Naive thymus-derived CD8-positive, alpha-beta T cell (primary cell): Measurements from ENCODE around the gene NEK7. TPM values are rescaled to one million over a fixed set of nuclear protein-coding genes. Genes with fewer than 3 reads are reported as not detected.
A peak's percentile ranks its signal among the peaks of the same experiment; 100 is the strongest.

Experiments
- ATAC-seq, 2 donors: fragments of 150-1000 bp; cut with Tn5 transposase in 1 of 2; sonication (Bioruptor Pico), chemical (Tn5 transposase) in 1 of 2; 1 replicate in 1 of 2; 2 replicates in 1 of 2; pipeline ENCODE4 v1.10.0; 2021; ENCODE audit warnings: mild to moderate bottlenecking in 2 of 2, moderate library complexity in 2 of 2
- POLR2A ChIA-PET: fragments of 350-600 bp; sonication (Branson Sonifier 250); formaldehyde crosslinking; loops from one replicate; lab custom pipeline; 2021; ENCODE audit warnings: antibody characterized with exemption; lab: Charles Lee
- DNase-seq, 10 donors: peaks; one replicate each; pipeline versions ENCODE4 v3.0.0 to v3.0.0-alpha.2; 2020 to 2022
- H3K27ac Mint-ChIP-seq, 10 donors: one replicate each; pipeline ENCODE4 v1.8.0; 2020 to 2022; ENCODE audit warnings: mild to moderate bottlenecking in 10 of 10, mixed read lengths in 10 of 10, moderate library complexity in 4 of 10, inconsistent platforms in 1 of 10
- H3K27me3 Mint-ChIP-seq, 5 donors: one replicate each; pipeline ENCODE4 v1.8.0; 2021 to 2022; ENCODE audit warnings: mixed read lengths in 5 of 5
- H3K36me3 Mint-ChIP-seq, 3 donors: one replicate each; pipeline ENCODE4 v1.8.0; 2020 to 2022; ENCODE audit warnings: mixed read lengths in 3 of 3, mild to moderate bottlenecking in 2 of 3, inconsistent platforms in 1 of 3
- H3K4me1 Mint-ChIP-seq, 4 donors: one replicate each; pipeline ENCODE4 v1.8.0; 2021 to 2022; ENCODE audit warnings: mixed read lengths in 4 of 4
- H3K4me3 Mint-ChIP-seq, 10 donors: one replicate each; pipeline ENCODE4 v1.8.0; 2020 to 2022; ENCODE audit warnings: mild to moderate bottlenecking in 10 of 10, mixed read lengths in 10 of 10, moderate library complexity in 6 of 10, inconsistent platforms in 1 of 10
- H3K9me3 Mint-ChIP-seq, 9 donors: one replicate each; pipeline ENCODE4 v1.8.0; 2020 to 2022; ENCODE audit warnings: mixed read lengths in 9 of 9, mild to moderate bottlenecking in 3 of 9, inconsistent platforms in 1 of 9, moderate library complexity in 1 of 9
- polyA plus RNA-seq, 3 donors: library from polyadenylated mRNA; unstranded; fragments of 300-500 nt; fragmentation: Illumina TruSeq; gene quantifications; one replicate each; pipeline ENCODE4 v1.2.3, GENCODE V29; 2021
- total RNA-seq, 8 experiments: library from RNA in 2 of 8; stranded (reverse) in 2 of 8; gene quantifications; one replicate each; pipeline ENCODE4 v1.2.3 and lab custom pipeline; 2021 to 2026

Gene NEK7
- total and polyA plus RNA-seq, 5 experiments from 2014 or later, result 21.6 to 58.2 (median 44.5) TPM

GRCh38 chr1:198161718-198162090 is 4.9 kb downstream of the NEK7 start:
- POLR2A ChIA-PET, result interaction anchor here (1.8 kb wide), 1 partner anchor 11 kb away, joined by 8 read pairs; no protein-coding TSS in a partner anchor
- H3K27me3 Mint-ChIP-seq, result no peaks in the 10 kb centered on the region
- no peaks in the 10 kb centered on the region for H3K9me3 Mint-ChIP-seq

GRCh38 chr1:198162091-198162767 is 5.4 kb downstream of the NEK7 start:
- Mint-ChIP-seq H3K9me3 (no peaks in the 10 kb centered on the region), H3K4me1 (peaks cover 40 to 98% (median 76%) of the 10 kb centered on the region in 4 donors), H3K36me3 (peaks cover 0 to 5% (median 0%) of the 10 kb centered on the region in 3 donors), H3K27ac (peak overlapping the region; percentile 64 to 100 (median 88)), H3K27me3 (no peaks in the 10 kb centered on the region), H3K4me3 (peak overlapping the region in 9 of 10 donors; percentile 42 to 65 (median 52))
- DNase-seq (no peak), ATAC-seq (no peak)
- POLR2A ChIA-PET, result interaction anchor here (1.8 kb wide), 1 partner anchor 10 kb away, joined by 8 read pairs; no protein-coding TSS in a partner anchor

More at GRCh38 chr1:198161718-198162090, 4.9 kb downstream of the NEK7 start:
- DNase-seq (no peak), ATAC-seq (no peak)
- peaks cover 0 to 5% (median 0%) of the 10 kb centered on the region in 3 donors for H3K36me3 Mint-ChIP-seq
- peak overlapping the region in 5 of 10 donors; percentile 46 to 65 (median 52) for H3K4me3 Mint-ChIP-seq
- H3K4me1 Mint-ChIP-seq, result peaks cover 37 to 92% (median 71%) of the 10 kb centered on the region in 4 donors
- H3K27ac Mint-ChIP-seq, result peak overlapping the region; percentile 59 to 100 (median 86)

GRCh38 chr1:198165927-198166647 is 9.3 kb downstream of the NEK7 start:
- Mint-ChIP-seq H3K4me3 (peak overlapping the region; percentile 65 to 87 (median 81)), H3K27ac (peak overlapping the region; percentile 78 to 100 (median 94)), H3K9me3 (no peaks in the 10 kb centered on the region), H3K4me1 (peaks cover 52 to 95% (median 90%) of the 10 kb centered on the region in 4 donors), H3K27me3 (no peaks in the 10 kb centered on the region), H3K36me3 (no peaks in the 10 kb centered on the region)
- ATAC-seq (peak; percentile 72 to 82), DNase-seq (peak in 5 of 10 donors; percentile 34 to 68 (median 49))
- POLR2A ChIA-PET, result interaction anchor here (1.2 to 6.6 kb wide), 3 partner anchors 9 to 217 kb away, joined by 3 to 54 read pairs (median 4); partner anchors contain the start of gene NEK7

- Mint-ChIP-seq H3K27ac (peak overlapping the region; percentile 78 to 100 (median 92)), H3K4me1 (peaks cover 54 to 93% (median 89%) of the 10 kb centered on the region in 4 donors), H3K36me3 (no peaks in the 10 kb centered on the region), H3K9me3 (no peaks in the 10 kb centered on the region), H3K27me3 (no peaks in the 10 kb centered on the region), H3K4me3 (peak overlapping the region; percentile 17 to 84 (median 75))
- ATAC-seq (peak; percentile 3 to 11), DNase-seq (no peak)
- POLR2A ChIA-PET, result interaction anchor here (6.6 kb wide), 1 partner anchor 10 kb away, joined by 54 read pairs; the partner anchor contains the start of gene NEK7
Observed at GRCh38 chr1:198166900-198167299, 10.1 kb downstream of the NEK7 start.

GRCh38 chr1:198167436-198167934 is 10.7 kb downstream of the NEK7 start:
- Mint-ChIP-seq H3K4me1 (peaks cover 52 to 93% (median 89%) of the 10 kb centered on the region in 4 donors), H3K4me3 (peak overlapping the region; percentile 17 to 84 (median 75)), H3K36me3 (no peaks in the 10 kb centered on the region), H3K9me3 (no peaks in the 10 kb centered on the region), H3K27me3 (no peaks in the 10 kb centered on the region), H3K27ac (peak overlapping the region; percentile 78 to 100 (median 92))
- POLR2A ChIA-PET, result interaction anchor here (6.6 kb wide), 1 partner anchor 10 kb away, joined by 54 read pairs; the partner anchor contains the start of gene NEK7
- DNase-seq (peak in 5 of 10 donors; percentile 21 to 61 (median 56)), ATAC-seq (peak; percentile 55 to 58)

- POLR2A ChIA-PET, result interaction anchor here (6.6 kb wide), 1 partner anchor 11 kb away, joined by 54 read pairs; the partner anchor contains the start of gene NEK7
- H3K9me3 Mint-ChIP-seq, result no peaks in the 10 kb centered on the region
- no peaks in the 10 kb centered on the region for H3K36me3 Mint-ChIP-seq
- peaks cover 53 to 94% (median 91%) of the 10 kb centered on the region in 4 donors for H3K4me1 Mint-ChIP-seq
- H3K27ac Mint-ChIP-seq, result peak overlapping the region; percentile 78 to 100 (median 92)
- H3K4me3 Mint-ChIP-seq, result peak overlapping the region; percentile 42 to 84 (median 75)
- DNase-seq, result no peak
- H3K27me3 Mint-ChIP-seq, result no peaks in the 10 kb centered on the region
- ATAC-seq, result no peak
Observed at GRCh38 chr1:198168227-198168626, 11.4 kb downstream of the NEK7 start.

GRCh38 chr1:198169672-198170071 is 12.9 kb downstream of the NEK7 start:
- ATAC-seq, result no peak
- Mint-ChIP-seq H3K4me3 (peak overlapping the region in 9 of 10 donors; percentile 18 to 69 (median 58)), H3K27ac (peak overlapping the region; percentile 71 to 100 (median 90)), H3K9me3 (no peaks in the 10 kb centered on the region), H3K4me1 (peaks cover 51 to 97% (median 89%) of the 10 kb centered on the region in 4 donors), H3K36me3 (no peaks in the 10 kb centered on the region), H3K27me3 (no peaks in the 10 kb centered on the region)
- POLR2A ChIA-PET, result interaction anchor here (0.7 to 6.6 kb wide), 2 partner anchors 13 to 381 kb away, joined by 6 to 54 read pairs; partner anchors contain the start of gene NEK7
- DNase-seq, result no peak

- no peaks in the 10 kb centered on the region for H3K9me3 Mint-ChIP-seq
- ATAC-seq, result no peak
- H3K27ac Mint-ChIP-seq, result peak overlapping the region; percentile 42 to 100 (median 88)
- no peak for DNase-seq
- peaks cover 50 to 95% (median 85%) of the 10 kb centered on the region in 4 donors for H3K4me1 Mint-ChIP-seq
- POLR2A ChIA-PET, result interaction anchor here (0.9 to 3.0 kb wide), 4 partner anchors 7 to 16 kb away, joined by 3 to 14 read pairs (median 6); partner anchors contain the start of gene NEK7
- H3K36me3 Mint-ChIP-seq, result no peaks in the 10 kb centered on the region
- peak overlapping the region in 9 of 10 donors; percentile 27 to 76 (median 69) for H3K4me3 Mint-ChIP-seq
- H3K27me3 Mint-ChIP-seq, result no peaks in the 10 kb centered on the region
Observed at GRCh38 chr1:198171667-198172540, 15.1 kb downstream of the NEK7 start.

- POLR2A ChIA-PET, result interaction anchor here (2.0 to 3.0 kb wide), 2 partner anchors 14 to 16 kb away, joined by 5 to 14 read pairs; partner anchors contain the start of gene NEK7
- no peaks in the 10 kb centered on the region for H3K9me3 Mint-ChIP-seq
- peak overlapping the region in 5 of 10 donors; percentile 27 to 73 (median 67) for H3K4me3 Mint-ChIP-seq
- H3K27me3 Mint-ChIP-seq, result no peaks in the 10 kb centered on the region
- DNase-seq, result no peak
- no peak for ATAC-seq
- H3K4me1 Mint-ChIP-seq, result peaks cover 44 to 95% (median 86%) of the 10 kb centered on the region in 4 donors
- H3K36me3 Mint-ChIP-seq, result no peaks in the 10 kb centered on the region
- H3K27ac Mint-ChIP-seq, result peak overlapping the region; percentile 51 to 100 (median 88)
Observed at GRCh38 chr1:198173832-198174231, 17.0 kb downstream of the NEK7 start.

GRCh38 chr1:198174297-198174696 is 17.5 kb downstream of the NEK7 start:
- peak in 2 of 10 donors; percentile 22 to 35 for DNase-seq

More at GRCh38 chr1:198174297-198174696, 17.5 kb downstream of the NEK7 start:
- ATAC-seq, result peak; percentile 8 to 50
- H3K4me1 Mint-ChIP-seq, result peaks cover 45 to 95% (median 85%) of the 10 kb centered on the region in 4 donors
- no peaks in the 10 kb centered on the region for H3K27me3 Mint-ChIP-seq
- H3K4me3 Mint-ChIP-seq, result peak overlapping the region; percentile 24 to 73 (median 60)
- peak overlapping the region; percentile 77 to 100 (median 90) for H3K27ac Mint-ChIP-seq
- no peaks in the 10 kb centered on the region for H3K9me3 Mint-ChIP-seq
- POLR2A ChIA-PET, result interaction anchor here (2.9 to 3.0 kb wide), 2 partner anchors 16 to 17 kb away, joined by 14 to 17 read pairs; partner anchors contain the start of gene NEK7
- H3K36me3 Mint-ChIP-seq, result no peaks in the 10 kb centered on the region
